Left lung (tissue), 10 donors: ENCODE results near the gene GPR153. TPM values are rescaled to one million over a fixed set of nuclear protein-coding genes. Genes with fewer than 3 reads are reported as not detected.

Source experiments
- ATAC-seq: fragments of 200-7000 bp; cut with Tn5 transposase; one replicate; pipeline ENCODE4 v1.9.1; 2020; ENCODE audit warnings: moderate library complexity
- DNase-seq, 4 donors: peaks; one replicate each; pipeline ENCODE4 v3.0.0-alpha.2; 2013 to 2020
- H3K27ac ChIP-seq, 2 donors: fragments of 200-600 bp; sonication (generic) in 1 of 2; one replicate each; pipeline versions ENCODE4 v1.5.0 to v1.8.0; 2020 to 2021
- H3K27me3 ChIP-seq, 2 donors: fragments of 200-600 bp; sonication (generic) in 1 of 2; one replicate each; pipeline versions ENCODE4 v1.5.0 to v1.8.0; 2020 to 2021
- H3K36me3 ChIP-seq, 2 donors: fragments of 200-600 bp; sonication (generic) in 1 of 2; one replicate each; pipeline versions ENCODE4 v1.5.0 to v1.8.0; 2020 to 2021
- H3K4me1 ChIP-seq, 2 donors: fragments of 200-600 bp; one replicate each; pipeline ENCODE4 v1.8.0; 2021
- H3K4me3 ChIP-seq, 2 donors: fragments of 200-600 bp; sonication (generic) in 1 of 2; one replicate each; pipeline versions ENCODE4 v1.5.0 to v1.8.0; 2020 to 2021; ENCODE audit warnings: mild to moderate bottlenecking in 1 of 2
- H3K9me3 ChIP-seq, 2 donors: fragments of 200-600 bp; sonication (generic) in 1 of 2; one replicate each; pipeline versions ENCODE4 v1.5.0 to v1.8.0; 2020 to 2021
- intact Hi-C, 2 donors: fragments of 100-400 bp; cut with DNase I; formaldehyde crosslinking; loops; one replicate each; pipeline versions ENCODE4 v1.11.2 to v1.14.2; 2022
- polyA plus RNA-seq, 6 donors: library from polyadenylated mRNA; unstranded; fragments of 120-200 nt; gene quantifications; one replicate each; pipeline ENCODE4 v1.2.1, GENCODE V29; 2013; ENCODE audit not compliant: insufficient read length in 6 of 6
- total RNA-seq, 2 donors: library from RNA; stranded (reverse); fragmentation: NEBNext Ultra II Directional; extraction: Animal tissue kit (Norgen Biotek cat#: 25700); gene quantifications; one replicate each; pipeline ENCODE4 v1.2.1, GENCODE V29; 2021
- TF ChIP-seq, protein P1 (sequence below), 2 donors: fragments of 200-600 bp; sonication (generic) in 1 of 2; IDR thresholded peaks; one replicate each; pipeline versions ENCODE4 v1.5.0 to v1.8.0; 2021; ENCODE audit warnings: antibody characterized with exemption in 2 of 2
- donor health status: DM: no; HTN: yes; CAD: no.
- donor health status: DM: no; HTN: no; CAD: no.

Gene GPR153
- total and polyA plus RNA-seq, 8 donors: 13.8 to 31.6 (median 18.0) TPM

DNA sequence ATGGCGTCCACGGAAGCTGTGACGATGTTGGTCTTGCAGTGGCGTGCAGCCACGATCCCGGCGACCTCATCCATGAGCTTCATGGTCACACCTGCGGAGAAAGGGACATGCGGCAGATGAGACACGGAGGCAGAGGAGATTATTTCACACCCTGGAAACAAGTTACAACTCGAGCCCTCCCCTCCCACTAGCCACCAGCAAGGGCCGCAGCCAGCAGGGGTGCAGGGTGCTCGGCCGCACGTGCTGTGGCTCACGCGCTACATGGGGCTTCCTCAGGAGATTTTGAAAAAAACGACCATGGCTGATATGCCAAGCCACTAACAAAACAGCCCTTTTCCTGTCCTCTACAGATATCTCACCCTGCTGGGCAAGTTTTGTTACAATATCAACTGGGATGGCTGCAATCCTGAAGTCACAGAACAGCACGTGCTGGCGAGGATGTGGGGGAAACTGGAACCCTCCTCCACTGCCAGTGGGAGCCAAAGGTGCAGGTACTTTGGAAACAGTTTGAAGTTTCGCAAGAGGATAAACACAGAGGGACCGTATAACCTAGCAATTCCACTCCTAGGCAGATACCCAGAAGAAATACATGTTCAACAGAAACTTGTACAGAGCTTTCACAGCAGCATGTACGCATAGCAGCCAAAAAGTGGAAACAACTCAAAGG, 34.1 kb upstream of the GPR153 start:
- TF ChIP-seq, protein P1, sequence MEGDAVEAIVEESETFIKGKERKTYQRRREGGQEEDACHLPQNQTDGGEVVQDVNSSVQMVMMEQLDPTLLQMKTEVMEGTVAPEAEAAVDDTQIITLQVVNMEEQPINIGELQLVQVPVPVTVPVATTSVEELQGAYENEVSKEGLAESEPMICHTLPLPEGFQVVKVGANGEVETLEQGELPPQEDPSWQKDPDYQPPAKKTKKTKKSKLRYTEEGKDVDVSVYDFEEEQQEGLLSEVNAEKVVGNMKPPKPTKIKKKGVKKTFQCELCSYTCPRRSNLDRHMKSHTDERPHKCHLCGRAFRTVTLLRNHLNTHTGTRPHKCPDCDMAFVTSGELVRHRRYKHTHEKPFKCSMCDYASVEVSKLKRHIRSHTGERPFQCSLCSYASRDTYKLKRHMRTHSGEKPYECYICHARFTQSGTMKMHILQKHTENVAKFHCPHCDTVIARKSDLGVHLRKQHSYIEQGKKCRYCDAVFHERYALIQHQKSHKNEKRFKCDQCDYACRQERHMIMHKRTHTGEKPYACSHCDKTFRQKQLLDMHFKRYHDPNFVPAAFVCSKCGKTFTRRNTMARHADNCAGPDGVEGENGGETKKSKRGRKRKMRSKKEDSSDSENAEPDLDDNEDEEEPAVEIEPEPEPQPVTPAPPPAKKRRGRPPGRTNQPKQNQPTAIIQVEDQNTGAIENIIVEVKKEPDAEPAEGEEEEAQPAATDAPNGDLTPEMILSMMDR (IDR thresholded peaks at IDR 0.05): no peak
- DNase-seq (peak in 1 of 4 donors; percentile 57), ATAC-seq (no peak)
- Histone ChIP-seq H3K27me3 (no peaks in the 10 kb centered on the region), H3K4me3 (no peak overlapping the region), H3K4me1 (no peaks in the 10 kb centered on the region), H3K27ac (no peak overlapping the region), H3K9me3 (no peaks in the 10 kb centered on the region), H3K36me3 (peaks cover 0 to 9% of the 10 kb centered on the region in 2 donors)
- intact Hi-C loops: no loop called here

DNA sequence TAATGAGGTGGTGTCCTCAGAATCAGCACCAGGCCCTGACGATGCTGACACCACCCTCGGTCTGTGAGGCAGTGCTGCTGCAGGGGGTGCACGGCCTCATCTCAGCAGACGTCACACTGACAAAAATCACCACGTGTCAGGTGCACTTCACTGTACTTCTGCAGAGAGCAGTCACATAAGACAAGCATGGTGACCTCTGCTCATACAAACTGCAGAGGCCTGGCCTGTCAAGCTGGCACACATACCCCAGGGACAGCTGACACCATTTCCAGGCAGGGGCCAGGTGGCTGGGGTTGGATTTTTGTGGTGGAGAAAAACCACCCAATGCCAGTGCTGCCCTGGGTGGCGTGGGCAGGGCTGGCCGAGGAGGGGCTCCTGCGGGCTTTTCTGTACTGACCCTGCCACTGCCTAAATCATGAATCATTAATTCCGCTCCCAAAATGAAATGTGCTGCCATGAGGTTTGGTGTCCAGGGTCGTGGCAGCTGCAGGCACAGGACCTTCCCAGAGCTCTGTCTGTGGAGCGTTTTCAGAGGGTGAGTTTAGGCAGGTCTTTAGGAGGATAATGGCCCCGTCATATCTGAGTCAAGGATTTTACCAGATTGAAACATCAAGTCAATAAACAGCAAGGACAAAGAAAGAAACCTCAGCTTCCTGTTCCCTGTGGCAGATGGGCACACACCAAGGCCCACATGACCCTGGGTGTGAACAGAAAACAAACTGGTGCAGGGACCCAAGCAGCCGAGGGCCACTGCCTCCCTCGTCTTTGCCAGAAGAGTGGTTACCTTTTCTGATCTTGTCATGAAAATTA, 33.4 kb upstream of the GPR153 start:
- Histone ChIP-seq H3K27ac (no peak overlapping the region), H3K4me1 (no peaks in the 10 kb centered on the region)
- ATAC-seq: no peak

DNA sequence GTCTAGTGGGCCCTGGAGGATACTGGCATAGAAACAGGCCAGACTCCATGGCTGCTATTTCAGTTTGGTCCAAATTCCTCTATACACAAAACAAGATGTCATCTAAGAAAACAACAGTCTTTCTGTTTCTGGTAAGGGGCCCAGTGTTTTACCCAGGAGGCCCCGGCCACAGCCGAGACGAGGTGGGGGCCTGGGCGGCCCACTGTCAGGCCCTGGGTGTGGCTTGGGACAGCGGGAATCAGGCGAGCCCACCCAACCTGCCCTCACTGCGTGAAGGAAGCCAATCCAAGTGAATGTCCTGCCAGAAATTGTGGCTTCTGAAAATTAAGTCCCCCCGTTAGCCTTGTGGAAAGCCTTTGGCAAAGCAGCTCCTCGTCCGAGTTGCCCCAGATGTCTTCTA, 31.2 kb upstream of the GPR153 start:
- H3K27ac ChIP-seq: no peak overlapping the region
- H3K36me3 ChIP-seq: peaks cover 0 to 9% of the 10 kb centered on the region in 2 donors
- H3K9me3 ChIP-seq: no peaks in the 10 kb centered on the region
- intact Hi-C loops: no loop called here
- no peak overlapping the region for H3K4me3 ChIP-seq
- no peak for ATAC-seq
- H3K4me1 ChIP-seq: peaks cover 0 to under 1% of the 10 kb centered on the region in 2 donors
- no peaks in the 10 kb centered on the region for H3K27me3 ChIP-seq
- peak in 1 of 4 donors; percentile 42 for DNase-seq
- TF ChIP-seq, protein P1 (IDR thresholded peaks at IDR 0.05): no peak

More for the DNA sequence above, 33.4 kb upstream of the GPR153 start:
- H3K9me3 ChIP-seq: no peaks in the 10 kb centered on the region
- intact Hi-C loops: no loop called here
- TF ChIP-seq, protein P1 (IDR thresholded peaks at IDR 0.05): no peak
- H3K27me3 ChIP-seq: no peaks in the 10 kb centered on the region
- no peak overlapping the region for H3K4me3 ChIP-seq
- DNase-seq: peak in 1 of 4 donors; percentile 47
- H3K36me3 ChIP-seq: peaks cover 0 to 9% of the 10 kb centered on the region in 2 donors

DNA sequence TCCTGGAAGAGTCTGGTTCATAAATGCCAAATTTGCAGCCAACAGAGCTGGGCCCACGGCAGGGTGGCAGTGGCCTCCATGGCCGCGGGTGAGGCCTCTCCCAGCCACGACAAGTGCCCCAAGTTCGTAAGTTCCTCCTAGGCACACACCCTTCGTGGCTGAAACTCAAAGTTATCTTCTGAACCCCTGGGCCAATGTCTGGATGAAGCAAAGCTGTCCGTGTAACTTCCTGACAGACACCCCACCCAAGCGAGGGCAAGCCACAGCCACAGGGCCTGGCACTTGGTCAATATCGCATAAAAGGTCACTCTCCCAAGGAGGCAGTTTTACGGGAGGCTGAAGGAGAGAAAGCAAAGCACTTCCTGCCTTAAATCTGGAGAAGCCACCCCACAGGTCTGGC, 27.8 kb upstream of the GPR153 start:
- ATAC-seq (no peak), DNase-seq (no peak)
- Histone ChIP-seq H3K4me3 (no peak overlapping the region), H3K36me3 (peaks cover 0 to 2% of the 10 kb centered on the region in 2 donors), H3K27ac (no peak overlapping the region), H3K4me1 (peaks cover 0 to 3% of the 10 kb centered on the region in 2 donors), H3K9me3 (no peaks in the 10 kb centered on the region), H3K27me3 (no peaks in the 10 kb centered on the region)
- intact Hi-C loops: no loop called here
- TF ChIP-seq, protein P1 (IDR thresholded peaks at IDR 0.05): no peak

DNA sequence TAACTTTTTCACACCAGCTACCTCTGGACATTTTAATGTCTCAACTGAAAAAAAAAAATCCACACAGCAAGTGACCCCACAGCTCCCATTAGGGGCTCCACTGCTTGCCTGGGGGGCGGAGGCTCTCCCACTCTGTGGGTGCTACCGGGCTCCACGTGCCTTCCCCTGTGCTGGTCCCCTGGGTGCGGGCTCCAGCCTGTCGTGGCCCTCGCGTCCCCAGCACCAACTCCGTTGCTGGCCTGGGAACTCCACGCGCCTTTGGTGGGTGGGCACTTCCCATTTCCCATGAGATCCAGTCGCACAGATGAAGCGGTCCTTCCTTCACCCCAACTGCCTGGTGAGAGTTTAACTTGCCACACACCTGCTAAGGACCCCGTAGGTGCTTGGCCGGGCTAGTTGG, 27.1 kb upstream of the GPR153 start:
- DNase-seq (no peak), ATAC-seq (no peak)
- intact Hi-C loops: no loop called here
- H3K4me1 ChIP-seq: peaks cover 0 to 3% of the 10 kb centered on the region in 2 donors
- no peaks in the 10 kb centered on the region for H3K36me3 ChIP-seq
- H3K4me3 ChIP-seq: no peak overlapping the region
- H3K27ac ChIP-seq: peak overlapping the region in 1 of 2 donors; percentile 53
- H3K9me3 ChIP-seq: no peaks in the 10 kb centered on the region
- H3K27me3 ChIP-seq: no peaks in the 10 kb centered on the region
- TF ChIP-seq, protein P1 (IDR thresholded peaks at IDR 0.05): no peak
